ENCODE results near the gene SEC63.

DNA sequence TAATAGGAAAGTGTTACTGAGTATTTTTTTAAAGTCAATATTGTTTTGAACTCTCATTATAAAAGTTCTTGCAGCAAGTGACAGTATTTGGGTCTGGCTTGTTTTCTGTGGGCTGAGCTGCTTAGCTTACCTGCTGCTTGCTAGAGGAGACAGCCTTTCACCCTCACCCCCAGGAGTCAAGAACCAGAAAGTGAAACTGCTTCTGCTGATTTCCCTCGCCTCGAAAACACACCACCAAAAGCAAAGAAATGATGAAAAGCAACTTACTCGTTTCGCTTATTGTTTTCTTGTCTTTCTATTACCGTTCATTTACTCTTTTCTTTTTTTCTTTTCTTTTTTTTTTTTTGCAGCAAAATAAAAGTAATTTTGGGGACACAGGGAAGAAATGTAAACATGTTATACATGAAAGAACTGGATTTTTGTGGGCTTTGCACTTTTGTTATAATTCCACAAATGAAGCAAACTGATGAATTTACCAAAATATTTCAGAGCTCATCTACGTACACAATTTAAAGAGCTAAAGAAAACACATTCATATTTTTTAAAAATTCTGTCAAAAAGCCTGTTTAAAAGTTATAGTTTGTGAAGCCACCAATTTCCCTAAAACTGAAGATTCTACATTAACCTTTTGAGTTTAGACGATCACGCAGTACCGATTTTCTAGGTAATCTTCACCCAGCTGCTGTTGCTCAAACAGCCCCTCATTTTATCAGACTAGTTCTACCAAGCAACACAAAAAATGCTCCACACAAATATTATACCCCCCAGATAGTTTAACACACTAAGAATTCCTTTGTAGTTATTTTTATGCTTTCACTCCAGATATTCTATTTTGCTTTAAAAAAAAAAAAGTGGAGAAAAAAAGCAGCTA, 135.6 kb downstream of the SEC63 start:
- TF ChIP-seq, protein P1, sequence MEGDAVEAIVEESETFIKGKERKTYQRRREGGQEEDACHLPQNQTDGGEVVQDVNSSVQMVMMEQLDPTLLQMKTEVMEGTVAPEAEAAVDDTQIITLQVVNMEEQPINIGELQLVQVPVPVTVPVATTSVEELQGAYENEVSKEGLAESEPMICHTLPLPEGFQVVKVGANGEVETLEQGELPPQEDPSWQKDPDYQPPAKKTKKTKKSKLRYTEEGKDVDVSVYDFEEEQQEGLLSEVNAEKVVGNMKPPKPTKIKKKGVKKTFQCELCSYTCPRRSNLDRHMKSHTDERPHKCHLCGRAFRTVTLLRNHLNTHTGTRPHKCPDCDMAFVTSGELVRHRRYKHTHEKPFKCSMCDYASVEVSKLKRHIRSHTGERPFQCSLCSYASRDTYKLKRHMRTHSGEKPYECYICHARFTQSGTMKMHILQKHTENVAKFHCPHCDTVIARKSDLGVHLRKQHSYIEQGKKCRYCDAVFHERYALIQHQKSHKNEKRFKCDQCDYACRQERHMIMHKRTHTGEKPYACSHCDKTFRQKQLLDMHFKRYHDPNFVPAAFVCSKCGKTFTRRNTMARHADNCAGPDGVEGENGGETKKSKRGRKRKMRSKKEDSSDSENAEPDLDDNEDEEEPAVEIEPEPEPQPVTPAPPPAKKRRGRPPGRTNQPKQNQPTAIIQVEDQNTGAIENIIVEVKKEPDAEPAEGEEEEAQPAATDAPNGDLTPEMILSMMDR (conservative IDR thresholded peaks at IDR 0.05): no peak
- no peak for TF ChIP-seq EZH2 (IDR thresholded peaks at IDR 0.05; ENCODE audit: low read depth)

All from PC-9 (cell line).